ENCODE data around the gene PIGT.
"Not testable (repeated sequence)": the region's sequence is repeated elsewhere in the genome, so short reads cannot be mapped to it uniquely, and the experiment has no call there.

PIGT gene

DNA sequence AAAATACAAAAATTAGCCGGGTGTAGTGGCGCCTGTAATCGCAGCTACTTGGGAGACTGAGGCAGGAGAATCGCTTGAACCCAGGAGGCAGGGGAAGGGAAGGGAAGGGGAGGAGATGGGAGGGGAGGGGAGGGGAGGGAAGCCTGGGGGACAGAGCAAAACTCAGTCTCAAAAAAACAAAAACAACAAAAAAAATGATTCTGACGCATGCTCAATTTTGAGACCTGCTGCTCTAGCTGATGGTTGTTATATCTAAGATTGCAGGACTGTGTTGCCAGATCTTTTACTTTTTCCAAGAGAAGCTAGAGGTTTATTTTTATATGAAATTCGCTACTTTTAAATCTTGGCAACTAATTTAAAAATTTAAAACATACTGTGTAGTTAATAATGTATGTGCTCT lies 51.2 kb downstream of the PIGT start:
- FAIRE-seq: no peak

DNA sequence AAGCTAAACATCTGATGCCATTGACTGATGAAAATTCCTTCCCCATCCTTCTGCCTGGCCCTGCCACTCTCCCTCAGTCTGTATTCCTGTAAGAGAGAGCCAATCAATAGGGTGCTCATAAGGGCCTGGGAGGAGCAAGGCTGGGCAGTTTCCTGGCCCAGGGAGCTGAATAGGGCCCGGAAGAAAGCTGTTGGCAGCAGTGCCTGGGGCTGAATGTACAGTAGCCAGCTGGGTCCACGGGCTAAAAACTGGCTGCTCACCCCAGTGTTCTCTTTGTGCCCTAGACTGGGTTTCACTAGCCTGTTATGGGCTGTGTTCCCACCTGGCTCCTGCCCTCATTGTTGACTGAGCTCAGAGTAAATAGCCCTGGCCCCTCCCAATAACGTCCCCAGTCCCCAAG lies 51.9 kb downstream of the PIGT start:
- no peak for FAIRE-seq

DNA sequence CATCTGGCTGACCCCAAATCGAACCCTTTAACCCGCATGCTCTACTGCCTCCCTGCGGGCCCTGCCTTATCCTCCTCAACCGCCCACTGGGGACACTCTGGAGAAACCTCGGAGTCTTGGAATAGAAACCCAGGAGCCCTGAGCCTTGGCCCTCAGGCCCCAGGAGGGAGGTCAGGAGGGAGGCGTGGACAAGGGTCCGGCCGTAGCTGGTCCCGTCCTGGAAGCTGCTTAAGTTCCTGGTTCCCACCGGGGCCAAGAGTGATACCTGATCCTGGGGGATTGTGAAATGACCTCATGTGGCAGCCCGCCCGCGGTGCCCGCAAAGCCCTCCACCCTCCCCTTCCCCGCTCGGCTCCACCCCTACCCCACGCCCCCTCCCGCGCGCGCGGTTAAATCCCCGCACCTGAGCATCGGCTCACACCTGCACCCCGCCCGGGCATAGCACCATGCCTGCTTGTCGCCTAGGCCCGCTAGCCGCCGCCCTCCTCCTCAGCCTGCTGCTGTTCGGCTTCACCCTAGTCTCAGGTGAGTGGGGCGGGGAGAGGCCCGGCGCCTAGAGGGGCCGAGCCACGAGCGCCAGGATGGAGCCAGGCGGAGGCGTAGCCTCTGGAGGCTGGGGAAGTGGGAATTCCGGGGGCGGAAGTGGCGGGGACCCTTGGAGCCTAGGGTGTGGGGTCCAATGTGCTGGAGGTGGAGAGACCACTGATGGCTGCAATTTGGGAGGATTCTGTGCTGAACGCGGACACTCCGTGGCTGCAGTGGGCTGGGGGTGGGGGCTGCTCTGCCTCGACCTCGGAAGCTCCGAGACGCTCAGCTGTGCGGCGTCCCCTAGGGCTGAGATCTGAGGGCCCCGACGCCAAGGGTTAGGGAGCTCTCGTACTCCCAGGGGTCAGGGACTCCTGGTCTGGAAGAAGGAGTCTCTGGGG lies 53.7 kb downstream of the PIGT start, which contains the start of gene WFDC2:
Gene WFDC2 (plus strand): TSS at position 418 of the 926 bp plus-strand sequence. CDS start 29 bp downstream, at position 447.
- no peak for FAIRE-seq

DNA sequence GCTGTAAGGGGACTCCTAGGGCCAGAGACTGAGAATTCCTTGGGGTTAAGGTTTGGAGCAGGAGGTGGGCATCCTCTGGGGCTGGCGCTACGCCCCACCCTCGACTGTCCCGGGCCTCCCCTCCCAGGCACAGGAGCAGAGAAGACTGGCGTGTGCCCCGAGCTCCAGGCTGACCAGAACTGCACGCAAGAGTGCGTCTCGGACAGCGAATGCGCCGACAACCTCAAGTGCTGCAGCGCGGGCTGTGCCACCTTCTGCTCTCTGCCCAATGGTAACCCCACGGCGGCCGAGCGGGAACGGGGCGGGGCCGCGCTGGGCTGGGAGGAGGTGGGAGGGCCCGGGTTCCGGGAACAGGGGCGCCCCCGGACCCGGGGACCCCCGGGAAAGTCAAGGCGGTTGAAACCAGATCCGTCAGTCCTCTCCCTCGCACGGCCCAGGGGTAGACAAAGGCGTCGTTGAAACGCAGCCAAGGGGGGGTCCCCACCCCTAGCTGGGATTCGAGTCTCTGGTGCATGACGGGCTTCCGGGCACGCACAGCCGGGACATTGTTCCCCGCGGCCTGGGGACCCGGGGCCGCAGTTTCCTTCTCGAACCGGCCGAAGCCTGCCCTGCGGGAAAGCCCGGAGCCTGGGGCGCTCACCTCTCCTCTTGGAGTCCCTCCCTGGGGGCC lies 54.5 kb downstream of the PIGT start:
- FAIRE-seq: no peak

DNA sequence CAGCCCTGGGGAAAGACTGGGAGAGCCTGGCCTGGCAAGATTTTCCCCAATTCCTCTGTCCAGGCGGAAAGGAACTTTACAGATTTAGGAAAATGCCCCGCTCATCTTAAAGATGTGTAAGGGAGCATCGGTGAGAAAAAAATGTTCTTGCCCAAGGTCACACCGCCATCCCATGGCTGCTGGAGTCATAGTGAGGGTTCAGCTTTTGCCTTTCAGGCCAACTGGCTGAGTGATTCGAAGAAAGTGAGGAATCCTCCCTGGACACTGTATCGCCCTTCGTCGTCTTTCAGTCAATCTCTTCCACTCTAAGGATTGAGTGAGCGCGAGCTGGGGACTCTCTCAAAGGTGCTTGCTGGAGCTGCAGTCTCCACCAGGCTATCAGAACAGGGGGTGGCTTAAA lies 55.0 kb downstream of the PIGT start:
- no peak for FAIRE-seq

DNA sequence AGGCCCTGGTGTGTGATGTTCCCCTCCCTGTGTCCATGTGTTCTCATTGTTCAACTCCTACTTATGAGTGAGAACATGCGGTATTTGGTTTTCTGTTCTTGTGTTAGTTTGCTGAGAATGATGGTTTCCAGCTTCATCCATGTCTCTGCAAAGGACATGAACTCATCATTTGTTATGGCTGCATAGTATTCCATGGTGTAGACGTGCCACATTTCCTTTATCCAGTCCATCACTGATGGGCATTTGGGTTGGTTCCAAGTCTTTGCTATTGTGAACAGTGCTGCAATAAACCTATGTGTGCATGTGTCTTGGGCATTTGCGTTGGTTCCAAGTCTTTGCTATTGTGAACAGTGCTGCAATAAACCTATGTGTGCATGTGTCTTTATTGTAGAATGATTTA lies 56.3 kb downstream of the PIGT start:
- FAIRE-seq: not testable (repeated sequence)

All from G401.6 (cell line).